Measurements from ENCODE around the gene FGF11. TPM values are rescaled to one million over a fixed set of nuclear protein-coding genes. Genes with fewer than 3 reads are reported as not detected.

FGF11 gene
- polyA plus RNA-seq, 1 experiment: 0.63 TPM

DNA sequence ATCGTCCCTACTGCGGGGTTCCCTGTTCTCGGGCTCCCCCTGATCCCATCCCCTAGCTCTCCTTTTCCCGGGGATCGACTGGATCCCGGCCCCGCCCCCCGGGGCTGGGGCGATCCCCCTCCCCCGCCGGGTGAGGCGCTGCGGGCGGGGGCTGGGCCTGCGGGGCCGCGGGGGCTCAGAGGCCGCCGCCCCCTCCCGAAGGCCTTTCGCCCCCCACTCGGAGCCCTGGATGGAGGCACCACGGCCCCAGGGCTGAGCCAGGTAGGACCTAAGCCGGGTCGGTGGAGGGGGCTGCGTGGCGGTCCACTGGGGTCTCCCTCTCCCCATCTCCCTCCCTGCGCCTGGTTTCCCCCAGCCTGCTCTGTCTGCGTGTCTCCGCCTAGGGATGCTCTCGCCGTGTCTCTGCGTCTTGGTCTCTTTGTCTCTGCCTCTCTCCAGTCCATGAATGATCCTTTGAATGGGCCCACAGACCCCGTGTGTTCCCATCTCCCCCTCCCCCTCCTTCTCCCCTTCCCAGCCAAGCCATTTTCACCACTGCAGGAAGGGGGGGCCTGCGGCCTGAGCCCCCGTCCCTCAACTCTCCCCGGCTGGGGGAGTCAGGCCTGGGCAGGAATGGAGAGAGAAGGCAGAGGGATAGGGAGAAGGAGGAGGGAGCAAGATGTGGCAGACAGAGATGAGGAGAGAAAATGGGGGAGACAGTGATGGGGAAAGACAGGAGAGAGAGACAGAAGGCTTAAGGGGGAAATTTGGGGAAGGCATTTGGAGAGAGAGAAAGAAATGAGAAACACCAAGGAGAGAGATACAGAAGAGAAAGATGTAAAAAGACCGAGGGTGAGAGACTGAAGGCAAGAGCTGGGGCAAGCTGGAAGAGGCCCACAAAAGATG lies 33.7 kb upstream of the FGF11 start:
- POLR2A ChIA-PET: interaction anchor here (0.7 kb wide), 2 partner anchors 36 to 222 kb away, joined by 4 read pairs; no protein-coding TSS in a partner anchor
- CTCF ChIA-PET: interaction anchor here (0.9 kb wide), 1 partner anchor 31 kb away, joined by 4 read pairs; no protein-coding TSS in a partner anchor
- Histone ChIP-seq H3K27me3 (ENCODE audit: control insufficient read depth, insufficient read depth, low read length) (no peaks in the 10 kb centered on the region), H3K9me3 (ENCODE audit: control insufficient read depth, insufficient read depth, low read length) (no peaks in the 10 kb centered on the region), H3K27ac (ENCODE audit: low read depth, low read length) (peak overlapping the region; percentile 52), H3K4me3 (ENCODE audit: low read depth, low read length) (peak overlapping the region; percentile 86)
- TF ChIP-seq, protein P1, sequence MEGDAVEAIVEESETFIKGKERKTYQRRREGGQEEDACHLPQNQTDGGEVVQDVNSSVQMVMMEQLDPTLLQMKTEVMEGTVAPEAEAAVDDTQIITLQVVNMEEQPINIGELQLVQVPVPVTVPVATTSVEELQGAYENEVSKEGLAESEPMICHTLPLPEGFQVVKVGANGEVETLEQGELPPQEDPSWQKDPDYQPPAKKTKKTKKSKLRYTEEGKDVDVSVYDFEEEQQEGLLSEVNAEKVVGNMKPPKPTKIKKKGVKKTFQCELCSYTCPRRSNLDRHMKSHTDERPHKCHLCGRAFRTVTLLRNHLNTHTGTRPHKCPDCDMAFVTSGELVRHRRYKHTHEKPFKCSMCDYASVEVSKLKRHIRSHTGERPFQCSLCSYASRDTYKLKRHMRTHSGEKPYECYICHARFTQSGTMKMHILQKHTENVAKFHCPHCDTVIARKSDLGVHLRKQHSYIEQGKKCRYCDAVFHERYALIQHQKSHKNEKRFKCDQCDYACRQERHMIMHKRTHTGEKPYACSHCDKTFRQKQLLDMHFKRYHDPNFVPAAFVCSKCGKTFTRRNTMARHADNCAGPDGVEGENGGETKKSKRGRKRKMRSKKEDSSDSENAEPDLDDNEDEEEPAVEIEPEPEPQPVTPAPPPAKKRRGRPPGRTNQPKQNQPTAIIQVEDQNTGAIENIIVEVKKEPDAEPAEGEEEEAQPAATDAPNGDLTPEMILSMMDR (IDR thresholded peaks at IDR 0.05; ENCODE audit: low read depth, low read length): no peak
- no peak for DNase-seq (ENCODE audit: low read depth, low spot score)

DNA sequence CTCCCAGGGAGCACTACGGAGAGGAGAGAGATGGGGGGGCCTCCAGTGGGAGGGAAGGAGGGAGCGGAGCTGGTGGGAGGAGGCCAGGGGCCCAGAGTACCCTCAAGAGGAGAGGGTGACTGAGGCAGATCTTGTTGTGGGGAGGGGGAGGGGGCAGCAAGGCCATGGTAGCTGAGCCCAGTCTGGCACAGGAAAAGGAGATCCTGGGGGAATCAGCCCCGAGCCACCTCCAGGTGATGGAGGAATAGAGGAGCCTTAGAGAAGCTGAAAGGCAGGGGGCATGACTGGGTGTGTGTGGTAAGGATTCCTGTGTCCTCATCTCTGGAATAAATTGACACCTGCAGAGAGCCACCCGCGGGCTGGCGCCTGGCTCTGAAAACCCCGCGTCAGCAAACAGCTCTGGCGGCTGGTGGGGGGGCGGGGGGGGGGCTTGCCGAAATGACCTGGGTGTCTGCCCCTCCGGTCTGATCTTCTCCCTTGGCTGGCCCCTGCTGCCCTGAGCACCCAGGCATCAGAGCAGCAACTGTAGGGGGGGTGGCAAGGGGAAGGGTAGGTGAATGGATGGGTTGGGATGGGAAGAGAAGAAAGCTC lies 33.0 kb upstream of the FGF11 start:
- no peak for DNase-seq (ENCODE audit: low read depth, low spot score)
- Histone ChIP-seq H3K4me3 (ENCODE audit: low read depth, low read length) (peak overlapping the region; percentile 86), H3K9me3 (ENCODE audit: control insufficient read depth, insufficient read depth, low read length) (no peaks in the 10 kb centered on the region; the same call in 1 of the 2 replicates), H3K27ac (ENCODE audit: low read depth, low read length) (no peak overlapping the region), H3K27me3 (ENCODE audit: control insufficient read depth, insufficient read depth, low read length) (no peaks in the 10 kb centered on the region)
- POLR2A ChIA-PET: no interaction called here
- TF ChIP-seq, protein P1 (IDR thresholded peaks at IDR 0.05; ENCODE audit: low read depth, low read length): no peak
- CTCF ChIA-PET: interaction anchor here (0.9 to 1.7 kb wide), 2 partner anchors 30 to 155 kb away, joined by 4 to 7 read pairs; partner anchors contain the start of gene SENP3

DNA sequence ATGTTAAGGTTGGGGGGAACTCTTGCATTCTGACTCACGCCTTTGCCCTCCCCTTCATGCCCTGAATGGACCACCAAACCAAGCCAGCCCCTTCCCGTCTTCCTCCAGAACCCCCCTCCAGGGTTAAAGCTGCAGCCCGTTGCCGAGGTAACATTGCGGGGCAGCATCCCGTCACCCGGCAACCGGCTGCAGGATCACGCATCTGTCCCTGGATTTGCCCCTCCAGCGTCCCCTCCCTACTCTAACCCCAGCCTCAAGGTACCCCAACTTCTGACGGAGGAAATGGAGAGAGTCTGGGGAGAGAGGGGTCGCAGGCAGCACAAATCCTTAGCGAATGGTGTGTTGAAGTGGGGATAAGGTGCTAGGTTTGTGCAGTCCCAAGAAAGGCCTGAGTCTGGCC lies 32.2 kb upstream of the FGF11 start:
- Histone ChIP-seq H3K4me3 (ENCODE audit: low read depth, low read length) (no peak overlapping the region; the same call in 1 of the 2 replicates), H3K27ac (ENCODE audit: low read depth, low read length) (no peak overlapping the region), H3K27me3 (ENCODE audit: control insufficient read depth, insufficient read depth, low read length) (no peaks in the 10 kb centered on the region), H3K9me3 (ENCODE audit: control insufficient read depth, insufficient read depth, low read length) (no peaks in the 10 kb centered on the region; the same call in 1 of the 2 replicates)
- TF ChIP-seq, protein P1 (IDR thresholded peaks at IDR 0.05; ENCODE audit: low read depth, low read length): no peak
- CTCF ChIA-PET: interaction anchor here (1.7 kb wide), 1 partner anchor 154 kb away, joined by 7 read pairs; the partner anchor contains the start of gene SENP3
- POLR2A ChIA-PET: no interaction called here
- no peak for DNase-seq (ENCODE audit: low read depth, low spot score)

DNA sequence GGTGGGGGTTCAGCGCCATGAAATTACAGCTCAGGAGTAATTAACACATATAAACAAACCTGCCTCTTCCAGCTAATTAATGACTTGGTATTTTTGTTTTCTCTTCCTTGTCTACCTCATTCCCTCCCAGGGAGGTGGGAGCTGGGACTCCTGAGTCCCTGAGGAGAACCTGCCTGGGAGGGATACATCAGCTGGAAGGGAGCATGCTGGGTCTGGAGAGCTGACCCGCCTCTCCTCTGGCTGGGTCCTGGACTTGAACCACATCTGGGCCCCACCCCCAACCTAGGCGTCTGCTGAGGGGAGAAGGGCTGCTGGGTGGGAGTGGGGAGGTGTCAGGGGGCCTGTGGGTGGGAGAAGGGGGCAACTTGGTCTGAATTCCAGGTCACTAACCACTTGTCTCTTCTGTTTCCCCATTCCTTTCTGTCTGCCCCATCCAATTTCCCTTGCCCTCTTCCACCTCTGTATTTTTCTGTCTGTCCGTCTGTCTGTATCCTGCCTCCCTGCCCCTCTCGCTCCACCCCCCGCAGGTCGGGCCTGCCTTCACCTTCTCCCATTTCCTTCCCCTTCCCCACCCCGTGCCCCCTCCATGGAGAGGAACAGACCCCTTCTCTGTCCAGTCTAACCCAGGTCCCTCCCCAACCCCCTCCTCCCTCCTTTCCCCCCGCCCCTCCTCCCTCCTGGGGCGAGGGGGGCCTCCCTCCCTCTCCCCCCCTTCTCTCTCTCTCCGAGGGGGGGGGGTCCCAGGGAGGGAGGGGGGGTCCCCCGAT lies 31.6 kb upstream of the FGF11 start, which contains the start of gene NLGN2:
TSS of gene NLGN2 (plus strand) at position 361 of the 767 bp plus-strand sequence. CDS start 411 bp downstream, outside the sequence.
- TF ChIP-seq, protein P1 (IDR thresholded peaks at IDR 0.05; ENCODE audit: low read depth, low read length): no peak
- DNase-seq (ENCODE audit: low read depth, low spot score): no peak
- Histone ChIP-seq H3K9me3 (ENCODE audit: control insufficient read depth, insufficient read depth, low read length) (no peaks in the 10 kb centered on the region; the same call in 1 of the 2 replicates), H3K27ac (ENCODE audit: low read depth, low read length) (no peak within 1 kb of the TSS), H3K4me3 (ENCODE audit: low read depth, low read length) (peak within 1 kb of the TSS; percentile 86), H3K27me3 (ENCODE audit: control insufficient read depth, insufficient read depth, low read length) (no peaks in the 10 kb centered on the region)
- CTCF ChIA-PET: interaction anchor here (1.7 kb wide), 1 partner anchor 153 kb away, joined by 7 read pairs; the partner anchor contains the start of gene SENP3
- POLR2A ChIA-PET: no interaction called here

Data from AG04450 (cell line).